Nephron (organoid): ENCODE data around the gene VPS13C.

Source experiments
- H3K27ac Mint-ChIP-seq, 3 experiments: 2 replicates each; pipeline ENCODE4 v1.8.0; 2020; ENCODE audit warnings: mixed read lengths in 3 of 3, mild to moderate bottlenecking in 2 of 3, moderate library complexity in 1 of 3
- H3K27me3 Mint-ChIP-seq: 2 replicates; pipeline ENCODE4 v1.8.0; 2021; ENCODE audit warnings: low read depth, mild to moderate bottlenecking, moderate library complexity, mixed read lengths
- H3K36me3 Mint-ChIP-seq: 2 replicates; pipeline ENCODE4 v1.8.0; 2020; ENCODE audit warnings: low read depth, mixed read lengths
- H3K4me1 Mint-ChIP-seq: 2 replicates; pipeline ENCODE4 v1.8.0; 2020; ENCODE audit warnings: mixed read lengths
- H3K4me3 Mint-ChIP-seq, 3 experiments: 2 replicates each; pipeline ENCODE4 v1.8.0; 2020; ENCODE audit warnings: mild to moderate bottlenecking in 3 of 3, mixed read lengths in 3 of 3, moderate library complexity in 2 of 3
- H3K9me3 Mint-ChIP-seq: 2 replicates; pipeline ENCODE4 v1.8.0; 2020; ENCODE audit warnings: mixed read lengths
- CTCF ChIP-seq, 3 experiments: fragments of 200-600 bp; sonication (generic); IDR thresholded peaks; one replicate each; pipeline ENCODE4 v1.5.0; 2021; ENCODE audit warnings: antibody characterized with exemption in 3 of 3; ENCODE audit not compliant: unreplicated experiment in 3 of 3

VPS13C gene

GRCh38 chr15:61807281-61807929, 252.8 kb downstream of the VPS13C start:
- Mint-ChIP-seq H3K27ac (no peak overlapping the region), H3K27me3 (peaks cover 3% of the 10 kb centered on the region), H3K4me1 (no peaks in the 10 kb centered on the region), H3K9me3 (no peaks in the 10 kb centered on the region), H3K36me3 (no peaks in the 10 kb centered on the region), H3K4me3 (no peak overlapping the region)
- no peak for TF ChIP-seq CTCF (IDR thresholded peaks at IDR 0.05; ENCODE audit: unreplicated experiment in 3 of 3)
